ENCODE results near the gene CASQ2. TPM values are rescaled to one million over a fixed set of nuclear protein-coding genes. Genes with fewer than 3 reads are reported as not detected.

The CASQ2 gene
- polyA plus RNA-seq, 3 donors, result not detected

- Histone ChIP-seq H3K27ac (ENCODE audit: low read depth in 1 of 2, low read length in 2 of 2) (no peak overlapping the region), H3K4me3 (replicated peaks in 1 of 3; ENCODE audit: low read depth in 2 of 3, low read length in 3 of 3) (no peak overlapping the region), H3K4me1 (ENCODE audit: control insufficient read depth in 1 of 2, insufficient read depth in 2 of 2, low read length in 2 of 2) (no peaks in the 10 kb centered on the region), H3K36me3 (replicated peaks in 1 of 2; ENCODE audit: control insufficient read depth in 1 of 2, insufficient read depth in 2 of 2, low read length in 2 of 2) (no peaks in the 10 kb centered on the region), H2AFZ (ENCODE audit: insufficient read depth, low read depth, low read length, poor library complexity, severe bottlenecking) (no peak overlapping the region), H3K9me3 (replicated peaks in 1 of 2; ENCODE audit: control insufficient read depth in 1 of 2, insufficient read depth in 1 of 2, low read length in 2 of 2) (no peaks in the 10 kb centered on the region), H4K20me1 (ENCODE audit: insufficient read depth, low read length) (no peaks in the 10 kb centered on the region), H3K27me3 (ENCODE audit: control insufficient read depth in 2 of 2, insufficient read depth in 2 of 2, low read length in 2 of 2) (no peaks in the 10 kb centered on the region), H3K9ac (ENCODE audit: insufficient read depth, low read length, poor library complexity, severe bottlenecking) (no peak overlapping the region), H3K4me2 (replicated peaks; ENCODE audit: extremely low read depth, low read length, poor library complexity, severe bottlenecking) (no peak overlapping the region), H3K79me2 (ENCODE audit: insufficient read depth, low read length) (no peaks in the 10 kb centered on the region)
- Mint-ChIP-seq H3K27ac (peak overlapping the region in 2 of 7 donors; percentile 45 to 47), H3K4me3 (no peak overlapping the region), H3K27me3 (ENCODE audit: low read depth in 3 of 3) (peaks cover 9% of the 10 kb centered on the region in 3 donors), H3K9me3 (no peaks in the 10 kb centered on the region), H3K4me1 (no peaks in the 10 kb centered on the region), H3K36me3 (no peaks in the 10 kb centered on the region)
- TF ChIP-seq, protein P1, sequence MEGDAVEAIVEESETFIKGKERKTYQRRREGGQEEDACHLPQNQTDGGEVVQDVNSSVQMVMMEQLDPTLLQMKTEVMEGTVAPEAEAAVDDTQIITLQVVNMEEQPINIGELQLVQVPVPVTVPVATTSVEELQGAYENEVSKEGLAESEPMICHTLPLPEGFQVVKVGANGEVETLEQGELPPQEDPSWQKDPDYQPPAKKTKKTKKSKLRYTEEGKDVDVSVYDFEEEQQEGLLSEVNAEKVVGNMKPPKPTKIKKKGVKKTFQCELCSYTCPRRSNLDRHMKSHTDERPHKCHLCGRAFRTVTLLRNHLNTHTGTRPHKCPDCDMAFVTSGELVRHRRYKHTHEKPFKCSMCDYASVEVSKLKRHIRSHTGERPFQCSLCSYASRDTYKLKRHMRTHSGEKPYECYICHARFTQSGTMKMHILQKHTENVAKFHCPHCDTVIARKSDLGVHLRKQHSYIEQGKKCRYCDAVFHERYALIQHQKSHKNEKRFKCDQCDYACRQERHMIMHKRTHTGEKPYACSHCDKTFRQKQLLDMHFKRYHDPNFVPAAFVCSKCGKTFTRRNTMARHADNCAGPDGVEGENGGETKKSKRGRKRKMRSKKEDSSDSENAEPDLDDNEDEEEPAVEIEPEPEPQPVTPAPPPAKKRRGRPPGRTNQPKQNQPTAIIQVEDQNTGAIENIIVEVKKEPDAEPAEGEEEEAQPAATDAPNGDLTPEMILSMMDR (IDR thresholded peaks at IDR 0.05), result no peak
- intact Hi-C loops (cut with micrococcal nuclease), result no loop called here
- WGBS (ENCODE audit: insufficient coverage), result 72% methylated on average over 5 of the region's 8 CpGs
- DNase-seq, result no peak
Measured at GRCh38 chr1:115753830-115754229, 14.7 kb downstream of the CASQ2 start.

DNA sequence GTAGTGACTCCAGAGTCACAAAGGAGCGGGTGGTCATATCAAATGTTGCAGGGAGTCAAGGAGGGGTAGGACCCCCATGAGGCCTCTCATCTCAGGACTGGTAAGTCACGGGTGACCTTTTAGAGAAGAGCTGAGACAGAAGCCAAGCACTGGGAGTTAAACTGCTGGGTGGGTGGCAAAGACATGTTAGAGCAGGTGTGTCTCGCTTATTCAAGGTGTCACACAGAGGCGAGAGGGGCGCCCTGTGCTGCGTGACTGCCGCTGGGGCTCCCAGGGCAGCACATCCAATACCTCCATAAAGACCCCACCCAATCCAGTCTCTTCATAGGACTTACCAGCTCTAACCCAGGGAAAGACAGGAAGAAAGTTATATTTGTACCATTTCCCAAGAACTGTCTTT lies 15.2 kb downstream of the CASQ2 start:
- intact Hi-C loops (cut with micrococcal nuclease), result no loop called here
- DNase-seq, result no peak
- H3K4me1 Mint-ChIP-seq, result no peaks in the 10 kb centered on the region
- no peaks in the 10 kb centered on the region for H3K36me3 Mint-ChIP-seq
- Histone ChIP-seq H3K27me3 (ENCODE audit: control insufficient read depth in 2 of 2, insufficient read depth in 2 of 2, low read length in 2 of 2) (no peaks in the 10 kb centered on the region), H3K4me2 (replicated peaks; ENCODE audit: extremely low read depth, low read length, poor library complexity, severe bottlenecking) (no peak overlapping the region), H3K36me3 (replicated peaks in 1 of 2; ENCODE audit: control insufficient read depth in 1 of 2, insufficient read depth in 2 of 2, low read length in 2 of 2) (no peaks in the 10 kb centered on the region), H3K79me2 (ENCODE audit: insufficient read depth, low read length) (no peaks in the 10 kb centered on the region), H3K9me3 (replicated peaks in 1 of 2; ENCODE audit: control insufficient read depth in 1 of 2, insufficient read depth in 1 of 2, low read length in 2 of 2) (no peaks in the 10 kb centered on the region), H3K9ac (ENCODE audit: insufficient read depth, low read length, poor library complexity, severe bottlenecking) (no peak overlapping the region), H3K4me1 (ENCODE audit: control insufficient read depth in 1 of 2, insufficient read depth in 2 of 2, low read length in 2 of 2) (no peaks in the 10 kb centered on the region), H3K4me3 (replicated peaks in 1 of 3; ENCODE audit: low read depth in 2 of 3, low read length in 3 of 3) (no peak overlapping the region), H3K27ac (ENCODE audit: low read depth in 1 of 2, low read length in 2 of 2) (no peak overlapping the region), H2AFZ (ENCODE audit: insufficient read depth, low read depth, low read length, poor library complexity, severe bottlenecking) (no peak overlapping the region), H4K20me1 (ENCODE audit: insufficient read depth, low read length) (no peaks in the 10 kb centered on the region)
- H3K27ac Mint-ChIP-seq, result no peak overlapping the region
- H3K4me3 Mint-ChIP-seq, result no peak overlapping the region
- TF ChIP-seq, protein P1 (IDR thresholded peaks at IDR 0.05), result no peak
- WGBS (ENCODE audit: insufficient coverage), result 100% methylated on average over 2 of the region's 7 CpGs
- H3K27me3 Mint-ChIP-seq (ENCODE audit: low read depth in 3 of 3), result peaks cover 9 to 11% (median 9%) of the 10 kb centered on the region in 3 donors
- H3K9me3 Mint-ChIP-seq, result no peaks in the 10 kb centered on the region
